ENCODE data around the gene NPM3.

NPM3 gene, protein sequence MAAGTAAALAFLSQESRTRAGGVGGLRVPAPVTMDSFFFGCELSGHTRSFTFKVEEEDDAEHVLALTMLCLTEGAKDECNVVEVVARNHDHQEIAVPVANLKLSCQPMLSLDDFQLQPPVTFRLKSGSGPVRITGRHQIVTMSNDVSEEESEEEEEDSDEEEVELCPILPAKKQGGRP

DNA sequence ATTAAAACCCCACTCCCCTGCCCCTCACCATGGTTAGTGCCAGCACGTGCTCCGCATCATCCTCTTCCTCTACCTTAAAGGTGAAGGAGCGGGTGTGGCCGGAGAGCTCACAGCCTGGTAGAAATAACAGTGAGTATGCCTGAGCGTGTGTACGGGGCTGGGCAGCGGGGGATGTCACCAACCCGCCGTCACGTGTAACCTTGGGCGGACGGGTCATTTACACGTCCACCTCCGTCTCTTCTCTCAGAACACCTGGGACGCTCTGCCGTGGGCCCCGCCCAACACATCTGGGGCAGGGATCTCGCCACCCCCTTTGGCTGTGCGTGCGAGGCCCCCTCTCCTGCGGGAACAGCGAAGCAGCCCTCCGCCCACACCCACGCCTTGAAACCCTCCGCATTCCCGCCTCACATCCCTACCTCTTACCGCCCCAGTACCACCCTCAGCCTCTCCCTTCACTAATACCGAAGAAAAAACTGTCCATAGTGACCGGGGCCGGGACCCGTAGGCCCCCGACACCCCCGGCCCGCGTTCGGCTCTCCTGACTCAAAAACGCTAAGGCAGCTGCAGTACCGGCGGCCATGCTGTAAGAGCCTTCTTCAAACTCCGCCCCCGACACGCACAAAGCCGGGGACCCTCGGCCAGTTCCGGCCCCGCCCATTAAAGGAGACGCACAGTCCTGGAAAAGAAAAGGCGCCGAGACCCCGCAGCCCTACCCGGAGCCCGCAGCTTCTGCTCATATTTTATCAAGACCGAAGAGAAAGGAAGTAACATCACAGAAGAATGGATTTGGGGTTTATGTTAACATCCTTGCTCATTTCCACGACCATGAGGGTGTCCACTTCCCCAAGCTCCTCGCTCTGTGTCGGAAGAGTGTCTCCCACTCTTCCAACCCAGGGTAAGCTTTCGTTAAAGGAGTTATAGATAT, at the start of gene NPM3:
TSS of gene NPM3 (minus strand) at position 636 of the 925 bp plus-strand sequence. CDS start at position 580, 56 bp downstream.
- peak; percentile 50 to 63 for DNase-seq

DNA sequence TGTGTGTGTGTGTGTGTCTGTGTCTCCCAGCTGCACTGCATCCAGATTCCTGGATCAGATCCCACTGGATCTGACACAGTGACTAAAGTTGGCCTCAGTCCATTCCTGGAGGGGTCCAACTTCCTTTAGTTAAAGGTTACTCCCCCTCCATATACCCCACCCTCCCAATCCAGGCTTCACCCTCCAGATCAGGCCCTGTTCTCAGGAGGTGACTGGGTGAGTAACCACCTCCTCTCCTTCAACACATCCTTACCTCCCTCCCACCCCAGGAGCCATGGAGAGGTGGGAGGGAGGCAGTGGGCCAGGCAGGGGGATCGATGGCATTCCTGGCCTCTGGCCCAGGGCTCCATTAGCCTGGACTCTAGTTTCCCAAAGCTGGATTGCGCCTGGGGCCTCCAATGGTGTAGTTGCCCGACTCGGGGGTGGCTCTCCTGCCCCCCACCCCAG, 49.1 kb upstream of the NPM3 start:
- DNase-seq, result peak in 1 of 2 experiments; percentile 54

DNA sequence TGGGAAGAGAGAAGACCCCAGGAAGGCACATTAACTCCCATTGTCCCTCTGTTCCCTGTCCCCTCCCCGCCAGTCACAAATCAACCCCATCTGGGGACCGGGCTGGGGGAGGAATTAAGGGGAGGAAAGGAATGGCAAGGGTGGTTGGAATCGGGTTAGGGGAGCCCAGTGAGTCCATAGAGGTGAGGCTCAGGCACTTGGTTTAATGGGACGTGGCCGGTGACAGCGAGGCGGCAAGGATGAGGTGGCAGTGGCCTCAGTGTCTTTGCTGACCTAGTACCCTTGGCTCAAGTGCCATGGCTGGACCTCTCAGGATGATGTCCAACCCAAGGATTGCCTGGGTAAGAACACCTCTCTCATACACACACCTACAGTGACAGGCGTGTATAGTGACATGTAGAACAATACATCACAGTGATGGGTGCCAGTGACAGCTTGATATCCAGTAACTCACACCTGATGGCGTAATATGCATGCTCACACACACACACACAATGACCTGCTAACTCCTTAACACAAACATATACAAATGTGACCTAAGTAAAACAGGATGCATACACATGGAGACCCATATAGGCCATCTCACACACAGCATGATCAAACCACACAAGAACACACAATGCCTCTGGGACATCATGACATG, 48.0 kb upstream of the NPM3 start:
- DNase-seq, result no peak

DNA sequence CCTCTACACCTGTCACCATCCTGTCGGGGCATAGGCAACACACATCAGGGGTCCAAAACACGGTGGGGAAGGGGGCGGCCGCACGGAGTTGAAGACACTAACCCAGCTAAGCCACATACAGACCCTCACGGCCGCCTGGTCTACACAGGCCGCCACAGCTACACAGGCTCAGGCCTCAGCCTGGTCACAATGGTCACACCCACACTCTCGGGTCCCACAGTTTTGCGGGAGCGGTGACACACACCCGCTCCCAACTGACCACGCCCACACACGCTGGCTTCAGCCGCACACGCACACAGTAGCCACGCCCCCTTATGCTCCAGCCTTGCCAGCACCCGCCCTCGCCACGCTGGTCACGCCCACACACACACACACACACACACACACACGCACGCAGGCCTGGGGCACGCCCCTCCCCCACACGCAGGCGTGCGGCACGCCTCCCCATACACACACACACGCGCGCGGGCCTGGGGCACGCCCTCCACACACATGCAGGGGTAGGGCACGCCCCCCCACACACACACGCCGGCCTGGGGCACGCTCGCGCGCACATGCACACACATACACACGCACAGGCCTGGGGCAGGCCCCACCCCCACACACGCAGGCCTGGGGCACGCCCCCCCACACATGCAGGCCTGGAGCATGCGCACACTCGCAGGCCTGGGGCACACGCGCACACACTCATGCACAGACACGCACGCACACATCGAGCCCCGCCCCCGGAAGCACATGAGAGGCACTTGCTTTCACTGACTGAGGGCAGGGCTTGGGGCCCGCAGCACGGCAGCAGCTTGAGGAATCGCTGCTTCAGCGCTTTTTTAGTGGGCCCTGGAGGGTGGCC, 47.3 kb upstream of the NPM3 start:
- DNase-seq, result no peak

DNA sequence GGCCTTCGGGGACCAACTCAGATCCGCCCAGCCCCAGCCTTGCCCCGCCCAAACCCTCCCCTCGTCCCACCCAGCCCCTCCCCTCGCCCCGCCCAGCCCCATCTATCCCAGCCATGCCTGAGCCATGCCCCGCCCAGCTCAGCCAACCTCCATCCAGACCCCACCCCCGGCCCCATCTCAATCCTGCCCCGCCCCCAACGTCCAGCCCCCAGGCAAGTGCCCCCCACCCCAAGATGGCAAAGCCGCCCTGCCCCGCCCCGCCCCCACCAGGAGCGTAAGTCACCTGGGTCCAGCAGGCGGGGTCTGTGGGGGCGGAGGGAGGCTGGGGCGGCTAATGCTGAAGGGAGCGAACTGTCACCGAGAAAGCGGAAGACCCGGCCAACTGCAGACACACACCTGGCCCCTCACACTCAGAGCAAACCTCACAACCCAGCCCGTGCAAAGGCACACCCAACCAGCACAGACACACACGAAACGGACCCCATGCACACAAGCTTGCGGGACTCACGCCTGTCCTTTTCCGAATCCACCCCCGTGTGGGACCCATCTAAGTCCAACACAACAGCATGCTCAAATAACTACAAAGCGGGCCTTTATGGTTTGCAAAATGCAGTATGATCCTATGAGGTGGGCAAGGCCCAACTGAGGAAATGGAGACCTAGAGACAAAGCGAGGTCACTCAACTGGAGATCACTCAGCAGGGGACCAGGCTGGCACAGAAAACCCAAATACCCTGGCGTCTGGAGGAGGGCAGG, 46.5 kb upstream of the NPM3 start:
- DNase-seq, result no peak

DNA sequence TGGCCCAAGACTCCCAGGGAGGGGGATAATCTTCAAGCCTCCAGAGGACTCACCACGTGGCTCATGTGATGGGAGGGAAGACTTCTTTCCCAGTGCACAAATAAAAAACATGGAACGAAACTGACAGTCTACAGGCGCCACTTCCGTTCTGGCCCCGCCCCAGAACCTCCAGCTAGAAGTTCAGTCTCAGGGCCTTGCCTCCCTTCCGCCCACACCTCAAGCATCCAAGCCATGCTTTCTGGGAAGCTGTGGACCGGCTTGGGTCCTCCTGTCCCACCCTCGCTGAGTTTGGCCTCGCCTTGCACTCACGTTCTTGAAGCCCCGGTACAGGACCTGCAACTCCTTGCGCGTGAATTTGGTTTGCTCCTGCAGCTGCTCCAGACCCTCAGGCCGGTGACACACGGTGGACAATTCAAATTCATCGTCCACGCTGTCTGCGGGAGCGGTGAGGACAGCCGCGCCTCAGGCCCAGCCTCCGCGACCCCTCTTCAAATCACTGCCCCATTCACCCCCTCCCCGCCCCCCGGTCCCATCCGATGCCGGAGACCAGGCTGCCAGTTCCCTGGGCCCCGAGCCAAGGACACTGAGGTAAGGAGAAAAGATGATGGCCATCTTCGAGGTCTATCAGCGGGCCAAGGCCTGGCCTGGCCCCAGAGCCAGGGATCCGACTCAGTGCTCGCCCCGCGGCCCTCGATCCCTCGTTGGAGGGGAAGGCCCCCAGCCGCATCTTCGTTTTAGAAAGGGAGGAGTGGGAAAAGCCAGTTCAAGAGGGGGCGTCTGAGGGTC, 45.7 kb upstream of the NPM3 start:
- no peak for DNase-seq

DNA sequence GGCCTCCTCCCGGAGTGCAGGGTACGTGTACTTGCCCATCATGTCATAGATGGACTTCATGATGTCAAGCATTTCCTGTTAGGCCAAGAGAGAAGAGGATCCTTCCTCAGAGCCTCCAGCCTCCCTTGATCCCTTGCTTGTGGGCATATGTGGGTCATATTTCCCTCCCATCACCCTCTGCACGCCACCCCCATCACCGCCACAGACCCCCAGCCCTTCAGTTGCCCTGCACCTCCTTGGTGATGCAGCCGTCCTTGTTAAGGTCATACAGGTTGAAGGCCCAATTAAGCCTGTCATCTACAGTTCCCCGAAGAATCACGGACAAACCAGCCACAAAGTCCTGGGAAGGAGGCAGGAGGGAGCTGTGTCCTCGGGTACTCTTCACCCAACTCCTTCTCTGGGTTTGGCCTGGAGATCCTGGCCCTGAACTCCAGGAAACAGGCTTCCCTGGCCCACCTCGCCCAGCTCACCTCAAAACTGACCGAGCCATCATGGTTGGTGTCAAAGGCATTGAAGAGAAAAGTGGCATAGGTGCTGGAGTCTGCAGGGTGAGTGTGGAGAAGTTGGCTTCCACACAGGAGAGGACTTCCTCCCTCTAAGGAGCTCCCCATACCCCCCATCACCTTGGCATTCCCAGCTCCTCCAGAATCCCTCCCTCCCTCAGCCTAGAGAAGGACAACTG, 44.8 kb upstream of the NPM3 start:
- no peak for DNase-seq

DNA sequence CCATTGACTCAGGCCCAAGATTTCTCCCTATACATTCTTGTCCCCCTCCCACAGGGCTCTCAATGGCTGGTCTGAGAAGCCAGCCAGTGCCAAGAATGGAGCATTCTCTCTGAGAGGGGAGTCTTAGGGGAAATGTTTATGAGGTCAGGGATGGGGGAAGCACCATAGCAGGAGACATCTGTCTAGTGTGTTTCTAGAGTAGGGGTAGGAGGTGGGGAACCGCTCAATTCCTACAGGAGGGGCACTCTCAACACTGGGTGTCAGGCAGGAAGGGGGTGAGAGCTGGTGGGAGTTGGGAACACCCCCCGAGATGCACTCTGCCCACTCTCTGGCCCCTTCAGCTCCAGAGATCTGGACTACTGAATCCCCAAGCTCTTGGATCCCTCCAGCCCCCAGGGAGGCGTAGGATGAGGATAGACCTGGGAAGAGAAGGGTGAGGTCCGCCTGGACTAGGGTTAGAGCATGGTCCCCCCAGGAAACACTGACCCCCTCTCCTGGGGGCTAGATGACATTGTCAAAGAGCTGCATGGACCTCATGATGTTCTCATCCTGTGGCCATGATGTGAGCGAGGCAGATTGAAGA, 43.7 kb upstream of the NPM3 start:
- no peak for DNase-seq

DNA sequence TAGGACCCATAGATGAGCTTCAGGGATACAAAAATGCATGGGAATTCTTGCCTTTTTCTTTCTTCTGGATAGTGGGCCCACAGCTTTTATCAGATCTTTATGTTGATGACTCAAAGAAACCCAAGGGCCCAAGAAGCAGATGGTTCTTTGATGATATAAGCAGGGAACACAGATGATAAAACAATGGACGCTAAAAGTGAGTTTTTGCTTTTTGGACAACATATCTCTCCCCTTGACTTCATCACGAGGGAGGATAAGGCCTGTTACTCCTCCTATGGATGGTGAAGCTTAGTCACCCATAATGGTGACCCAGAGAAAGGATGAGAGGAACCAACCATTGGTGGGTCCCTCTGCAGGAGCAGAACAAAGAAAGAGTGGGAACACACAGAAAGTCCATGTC, 41.5 kb upstream of the NPM3 start:
- DNase-seq, result no peak

DNA sequence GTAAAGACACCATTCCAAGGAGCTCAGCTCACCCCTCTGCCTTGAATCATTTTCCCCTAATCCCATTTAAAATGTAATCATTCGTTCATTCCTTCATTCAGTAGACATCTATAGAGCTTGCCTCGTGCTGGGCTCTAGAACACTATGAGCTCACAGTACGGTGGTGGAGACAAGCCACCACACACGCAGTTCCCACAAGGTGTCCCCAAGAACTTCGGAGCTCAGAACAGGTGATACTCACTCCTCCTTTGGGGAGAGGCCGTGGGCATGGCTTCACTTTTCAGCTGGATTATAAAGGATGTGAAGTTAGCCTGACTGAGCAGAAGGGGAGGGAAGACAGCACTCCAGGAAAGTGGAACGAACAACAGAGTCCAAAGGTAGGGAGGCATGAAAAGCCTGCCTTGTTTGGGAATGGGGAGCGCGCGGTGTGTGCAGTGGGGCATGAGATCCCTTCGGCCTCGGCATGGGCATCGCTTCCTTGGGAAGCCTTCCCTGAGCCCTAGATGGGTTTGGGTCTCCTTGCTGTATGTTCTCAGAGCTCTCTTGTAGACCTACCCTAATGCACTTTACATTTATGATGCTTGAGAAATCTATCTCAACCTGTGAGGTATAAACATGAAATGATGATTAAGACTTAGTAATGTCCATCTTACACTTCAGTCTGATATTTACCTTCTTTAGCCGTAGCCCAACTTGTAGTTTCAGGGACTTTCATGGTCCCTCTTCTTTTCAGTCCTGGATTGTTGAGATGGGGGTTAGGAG, 35.8 kb upstream of the NPM3 start:
- DNase-seq, result no peak

DNA sequence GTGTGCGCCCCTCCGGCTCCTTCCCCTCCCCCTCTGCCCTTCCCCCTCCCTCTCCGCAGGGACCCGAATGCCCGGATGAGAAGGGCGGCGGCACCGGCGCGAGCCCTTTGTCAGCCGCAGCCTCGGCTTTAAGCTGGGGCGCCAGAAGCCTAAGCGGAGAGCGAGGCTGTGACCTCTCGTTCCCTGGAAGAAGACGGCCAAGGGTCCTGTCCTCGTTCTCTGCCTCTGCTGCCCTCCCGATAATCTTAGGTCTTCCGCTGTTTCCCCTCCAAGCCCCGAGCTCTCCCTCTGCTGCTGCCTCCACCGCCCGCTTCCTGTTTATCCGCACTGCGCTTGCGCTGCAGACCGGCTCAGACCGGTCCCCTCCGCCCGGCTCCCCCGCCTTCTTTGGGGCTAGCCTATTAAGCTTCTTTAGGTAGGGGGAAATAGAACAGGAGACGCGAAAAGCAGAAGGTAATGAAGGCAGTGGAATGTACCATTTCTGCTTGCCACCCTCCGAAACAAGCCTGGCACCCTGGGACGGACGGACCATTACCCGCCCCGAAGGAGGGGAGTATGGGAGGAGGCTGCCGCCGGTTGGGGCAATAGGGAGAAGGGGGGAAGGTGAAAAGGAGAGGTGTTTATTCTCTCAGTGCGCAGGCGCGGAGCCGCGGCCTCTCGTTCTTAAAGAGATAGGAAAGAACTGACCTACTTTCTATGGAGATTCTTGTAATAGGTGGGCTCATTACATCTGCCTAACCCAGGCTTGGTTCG, 35.0 kb upstream of the NPM3 start, which contains the start of gene OGA:
TSS of gene OGA (minus strand) at position 326 of the 753 bp plus-strand sequence. CDS start 422 bp downstream, outside the sequence.
- peak; percentile 92 to 96 for DNase-seq

DNA sequence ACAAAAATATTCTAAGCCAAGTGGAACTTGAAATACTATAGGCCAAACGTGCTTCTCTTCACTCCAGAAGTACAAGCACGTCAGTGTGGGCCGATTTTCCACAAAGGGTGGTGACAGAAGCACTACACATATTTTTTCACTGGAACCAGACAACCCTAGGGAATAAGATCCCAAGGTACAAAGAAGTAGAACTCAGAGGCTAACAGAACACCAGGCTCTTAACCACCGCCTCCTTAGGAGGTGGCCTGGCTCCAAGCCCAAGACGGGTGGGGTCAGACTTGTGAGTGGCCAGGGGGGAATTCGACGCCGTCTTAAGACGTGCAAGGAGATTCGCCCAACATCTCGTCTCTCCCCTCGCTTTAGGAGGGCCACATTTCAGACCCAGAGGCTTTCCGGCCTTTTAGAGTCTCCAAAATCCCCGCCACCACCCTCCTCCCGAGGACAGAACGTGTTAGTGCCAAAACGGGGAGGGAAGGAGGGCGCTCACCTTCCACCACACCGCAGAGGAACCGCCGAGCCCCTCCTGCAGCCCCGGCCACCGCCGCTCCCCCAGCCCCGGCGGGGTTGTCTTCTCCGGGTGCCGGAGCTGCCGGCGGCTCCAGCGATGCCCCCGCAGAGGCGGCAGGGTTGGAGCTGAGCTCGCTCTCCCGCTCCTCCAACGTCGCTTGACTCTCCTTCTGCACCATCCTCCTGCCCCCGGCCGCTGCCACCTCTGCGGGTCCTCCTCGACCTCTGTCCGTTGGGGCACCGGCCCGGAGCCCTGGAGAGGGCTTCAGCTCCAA, 34.3 kb upstream of the NPM3 start:
- peak in 1 of 2 experiments; percentile 16 for DNase-seq

DNA sequence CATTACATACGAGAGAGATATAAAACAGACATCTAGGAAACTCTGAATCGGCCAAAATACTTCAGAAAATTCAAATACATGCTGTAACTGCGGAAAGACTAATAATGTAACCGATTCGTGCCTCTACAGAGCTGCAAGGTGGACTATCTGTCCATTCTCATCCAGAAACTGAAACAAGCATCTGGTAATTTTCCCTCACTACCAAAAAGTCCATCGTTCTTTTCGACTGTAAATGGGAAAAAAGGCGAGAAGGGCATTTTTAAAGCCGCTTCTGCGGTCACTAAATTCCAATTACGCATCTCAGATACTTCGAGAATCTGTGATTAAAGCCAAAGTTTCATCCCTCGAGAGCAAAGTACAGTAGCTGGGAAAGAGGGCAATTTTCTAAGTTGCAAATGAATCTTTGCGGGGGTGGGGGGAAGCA, 33.7 kb upstream of the NPM3 start:
- no peak for DNase-seq

DNA sequence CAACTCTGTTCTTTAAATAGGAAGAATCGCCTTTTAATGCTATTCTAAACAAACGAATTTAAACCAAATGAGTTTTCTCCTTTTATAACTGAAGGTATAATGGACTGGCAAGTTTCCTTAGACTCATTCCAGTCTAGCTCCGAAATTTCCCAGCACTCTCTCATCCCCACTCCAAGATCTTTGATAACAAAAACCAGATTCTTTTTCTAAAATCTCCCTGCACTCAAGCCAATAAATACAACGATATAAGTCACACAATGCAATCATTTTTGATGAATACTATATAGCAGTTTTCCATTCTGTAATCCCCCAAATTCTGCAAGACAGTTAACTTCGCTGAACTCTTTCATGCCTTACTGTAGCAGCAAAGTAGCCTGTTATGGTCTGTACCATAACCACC, 33.1 kb upstream of the NPM3 start:
- DNase-seq, result no peak

DNA sequence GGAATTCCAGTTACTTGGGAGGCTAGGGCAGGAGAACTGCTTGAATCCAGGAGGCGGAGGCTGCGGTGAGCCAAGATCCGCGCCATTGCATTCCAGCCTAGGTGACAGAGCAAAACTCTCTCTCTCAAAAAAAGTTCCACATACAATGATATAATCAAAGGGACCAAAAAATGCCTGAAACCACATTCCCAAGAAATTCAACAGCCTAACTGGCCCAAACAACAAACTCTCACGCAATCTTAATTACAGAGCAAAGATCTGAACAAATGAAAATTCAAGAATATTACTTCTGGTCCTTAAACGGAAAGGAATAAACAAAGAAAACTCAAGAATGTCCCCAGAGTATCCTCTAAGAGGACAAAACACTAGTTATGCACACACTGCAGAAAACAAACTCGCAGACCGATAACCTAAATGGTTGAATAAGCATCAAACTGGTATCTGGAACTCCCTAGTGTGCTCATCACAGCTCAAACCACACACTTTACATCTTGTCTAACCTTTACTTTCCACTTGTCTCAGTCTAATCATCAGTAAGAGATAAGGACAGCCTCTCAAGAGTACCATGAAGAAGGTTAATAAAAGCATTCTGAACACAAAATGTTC, 31.3 kb upstream of the NPM3 start:
- DNase-seq, result no peak

DNA sequence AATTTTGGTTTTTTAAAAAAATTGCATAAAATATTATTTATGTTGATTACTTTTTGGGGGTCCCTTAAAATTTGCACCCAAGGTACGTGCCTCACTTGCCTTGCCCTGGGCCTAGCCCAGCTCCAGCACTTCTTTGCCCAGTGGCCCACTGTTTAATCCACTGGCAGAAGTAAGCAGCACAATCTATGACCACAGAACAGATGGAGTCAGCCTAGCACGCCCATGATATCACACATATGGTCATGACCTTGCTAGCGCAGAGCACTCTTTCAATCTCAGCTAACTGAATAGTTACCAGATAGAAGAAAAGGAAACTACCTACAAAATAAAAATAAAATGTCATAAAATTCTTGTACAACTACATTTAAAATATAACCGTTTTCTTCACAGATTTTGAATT, 29.4 kb upstream of the NPM3 start:
- DNase-seq, result no peak

DNA sequence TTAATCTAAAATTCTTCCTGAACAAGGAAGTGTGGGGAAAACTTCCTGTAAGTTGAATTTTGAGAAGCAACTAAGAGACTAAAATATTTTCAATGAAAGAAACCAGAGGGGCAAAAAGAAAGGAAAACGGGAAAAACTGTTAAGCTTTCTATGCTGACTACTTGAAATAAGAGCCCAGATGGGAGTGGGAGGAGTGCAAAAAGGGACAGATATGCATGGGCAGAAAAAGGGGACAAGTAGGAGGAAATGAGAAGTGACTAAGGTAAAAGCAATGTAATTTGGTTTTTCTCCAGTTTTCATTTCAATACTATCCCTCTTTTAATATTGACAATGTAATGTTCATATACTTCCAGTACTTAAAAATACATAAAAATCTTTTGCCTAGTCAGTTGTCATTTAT, 23.9 kb upstream of the NPM3 start:
- DNase-seq, result no peak

All from NCI-H446 (cell line).